HCT116 (cell line): ENCODE data around the gene AKR7A2.

ENCODE experiments used
- CTCF ChIP-seq, 3 experiments: fragments of 200-600 bp in 1 of 3; sonication (generic) in 1 of 3; IDR thresholded peaks in 2 of 3; conservative IDR thresholded peaks in 1 of 3; 2 replicates each; pipeline ENCODE4 v1.5.1; 2012 to 2017; ENCODE audit warnings: low read depth in 2 of 3, low read length in 2 of 3, antibody characterized with exemption in 1 of 3, borderline replicate concordance in 1 of 3, control low read depth in 1 of 3, mild to moderate bottlenecking in 1 of 3, mixed read lengths in 1 of 3, mixed run types in 1 of 3, moderate library complexity in 1 of 3; ENCODE audit not compliant: insufficient read depth in 1 of 3
- MAX ChIP-seq: IDR thresholded peaks from 2 replicates; pipeline ENCODE4 v1.6.1; 2012
- POLR2A ChIP-seq: IDR thresholded peaks from 2 replicates; pipeline ENCODE4 v1.7.0; 2011; ENCODE audit warnings: borderline replicate concordance; ENCODE audit not compliant: insufficient read depth, insufficient read length; ENCODE audit errors: extremely low read depth
- POLR2AphosphoS5 ChIP-seq: IDR thresholded peaks from 2 replicates; pipeline ENCODE4 v1.6.1; 2011; ENCODE audit warnings: mild to moderate bottlenecking, low read depth, low read length, moderate library complexity

GRCh38 chr1:19331262-19331878 is 19.4 kb upstream of the AKR7A2 start:
- TF ChIP-seq POLR2A (no peak), CTCF (IDR thresholded peaks at IDR 0.05 in 2 of 3, conservative IDR thresholded peaks at IDR 0.05 in 1 of 3; ENCODE audit: borderline replicate concordance in 1 of 3, insufficient read depth in 1 of 3, low read depth in 2 of 3, low read length in 2 of 3) (no peak), MAX (no peak), POLR2AphosphoS5 (no peak)
